ENCODE results near the gene DLGAP1.

Gene DLGAP1

DNA sequence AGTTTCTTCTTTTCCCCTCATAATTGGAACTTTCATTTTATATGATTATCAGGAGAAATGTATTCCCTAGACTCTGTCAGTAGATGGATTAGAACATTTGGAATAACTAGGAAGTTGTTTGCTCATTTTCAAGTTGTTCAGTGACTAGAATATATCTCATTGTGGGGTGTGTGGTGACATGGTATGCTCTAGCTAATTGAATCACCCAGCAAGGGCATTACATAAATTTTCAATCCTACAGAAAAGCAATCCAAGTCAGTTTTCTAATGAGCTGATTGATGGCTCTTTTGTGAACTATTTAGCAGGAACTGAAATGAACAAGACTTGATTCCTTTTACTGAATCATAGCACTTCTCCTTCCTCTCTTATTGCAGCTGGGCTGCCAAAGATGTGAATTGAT is 543.7 kb downstream of the DLGAP1 start:
- no peak for ATAC-seq

DNA sequence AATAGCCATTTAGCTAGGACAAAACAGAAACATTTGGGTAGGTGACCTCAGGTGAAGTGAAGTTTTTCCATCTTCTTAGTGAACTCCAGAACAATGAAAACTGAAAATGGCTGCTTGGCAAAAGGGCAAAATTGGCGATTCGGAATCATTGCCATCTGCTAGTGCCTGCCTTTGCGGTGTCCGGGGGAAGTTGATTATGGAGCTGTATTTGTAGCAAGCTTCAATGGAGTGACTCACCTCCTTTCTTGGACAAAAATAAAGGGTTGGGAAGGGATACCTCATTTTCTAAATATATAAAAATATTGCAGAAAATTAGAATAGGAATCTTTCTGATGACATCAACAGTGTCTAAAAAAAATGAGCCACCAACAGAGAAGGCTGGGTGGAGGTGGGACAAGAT is 544.6 kb downstream of the DLGAP1 start:
- TF ChIP-seq PPARA (CRISPR knock-in tag; IDR thresholded peaks at IDR 0.05; ENCODE audit: borderline replicate concordance), result no peak
- TF ChIP-seq, protein P1, sequence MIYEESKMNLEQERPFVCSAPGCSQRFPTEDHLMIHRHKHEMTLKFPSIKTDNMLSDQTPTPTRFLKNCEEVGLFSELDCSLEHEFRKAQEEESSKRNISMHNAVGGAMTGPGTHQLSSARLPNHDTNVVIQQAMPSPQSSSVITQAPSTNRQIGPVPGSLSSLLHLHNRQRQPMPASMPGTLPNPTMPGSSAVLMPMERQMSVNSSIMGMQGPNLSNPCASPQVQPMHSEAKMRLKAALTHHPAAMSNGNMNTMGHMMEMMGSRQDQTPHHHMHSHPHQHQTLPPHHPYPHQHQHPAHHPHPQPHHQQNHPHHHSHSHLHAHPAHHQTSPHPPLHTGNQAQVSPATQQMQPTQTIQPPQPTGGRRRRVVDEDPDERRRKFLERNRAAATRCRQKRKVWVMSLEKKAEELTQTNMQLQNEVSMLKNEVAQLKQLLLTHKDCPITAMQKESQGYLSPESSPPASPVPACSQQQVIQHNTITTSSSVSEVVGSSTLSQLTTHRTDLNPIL (CRISPR knock-in tag; IDR thresholded peaks at IDR 0.05; ENCODE audit: low read depth), result no peak
- no peak for TF ChIP-seq ZNF565 (CRISPR knock-in tag; conservative IDR thresholded peaks at IDR 0.05; ENCODE audit: low read depth)
- TF ChIP-seq, protein P2, sequence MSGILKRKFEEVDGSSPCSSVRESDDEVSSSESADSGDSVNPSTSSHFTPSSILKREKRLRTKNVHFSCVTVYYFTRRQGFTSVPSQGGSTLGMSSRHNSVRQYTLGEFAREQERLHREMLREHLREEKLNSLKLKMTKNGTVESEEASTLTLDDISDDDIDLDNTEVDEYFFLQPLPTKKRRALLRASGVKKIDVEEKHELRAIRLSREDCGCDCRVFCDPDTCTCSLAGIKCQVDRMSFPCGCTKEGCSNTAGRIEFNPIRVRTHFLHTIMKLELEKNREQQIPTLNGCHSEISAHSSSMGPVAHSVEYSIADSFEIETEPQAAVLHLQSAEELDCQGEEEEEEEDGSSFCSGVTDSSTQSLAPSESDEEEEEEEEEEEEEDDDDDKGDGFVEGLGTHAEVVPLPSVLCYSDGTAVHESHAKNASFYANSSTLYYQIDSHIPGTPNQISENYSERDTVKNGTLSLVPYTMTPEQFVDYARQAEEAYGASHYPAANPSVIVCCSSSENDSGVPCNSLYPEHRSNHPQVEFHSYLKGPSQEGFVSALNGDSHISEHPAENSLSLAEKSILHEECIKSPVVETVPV (CRISPR knock-in tag; IDR thresholded peaks at IDR 0.05), result no peak
- TF ChIP-seq RARB (CRISPR knock-in tag; IDR thresholded peaks at IDR 0.05), result no peak
- TF ChIP-seq ISL1 (CRISPR knock-in tag; IDR thresholded peaks at IDR 0.05), result no peak
- TF ChIP-seq TOX (CRISPR knock-in tag; IDR thresholded peaks at IDR 0.05; ENCODE audit: borderline replicate concordance), result no peak
- TF ChIP-seq BACH2 (CRISPR knock-in tag; IDR thresholded peaks at IDR 0.05; ENCODE audit: borderline replicate concordance), result no peak
- no peak for ATAC-seq

More for the DNA sequence above, 543.7 kb downstream of the DLGAP1 start:
- TF ChIP-seq ZNF565 (CRISPR knock-in tag; conservative IDR thresholded peaks at IDR 0.05; ENCODE audit: low read depth) (no peak), ESRRG (CRISPR knock-in tag; IDR thresholded peaks at IDR 0.05) (no peak), BACH2 (CRISPR knock-in tag; IDR thresholded peaks at IDR 0.05; ENCODE audit: borderline replicate concordance) (no peak), ARNTL (CRISPR knock-in tag; IDR thresholded peaks at IDR 0.05; ENCODE audit: borderline replicate concordance, low read depth) (no peak), TCF4 (CRISPR knock-in tag; IDR thresholded peaks at IDR 0.05; ENCODE audit: borderline replicate concordance) (no peak), OSR1 (CRISPR knock-in tag; IDR thresholded peaks at IDR 0.05) (no peak), PPARA (CRISPR knock-in tag; IDR thresholded peaks at IDR 0.05; ENCODE audit: borderline replicate concordance) (no peak), TOX (CRISPR knock-in tag; IDR thresholded peaks at IDR 0.05; ENCODE audit: borderline replicate concordance) (no peak), SNAI2 (CRISPR knock-in tag; IDR thresholded peaks at IDR 0.05) (no peak), ZNF8 (CRISPR knock-in tag; IDR thresholded peaks at IDR 0.05) (no peak), ZC3H10 (CRISPR knock-in tag; IDR thresholded peaks at IDR 0.05) (no peak), GLIS3 (CRISPR knock-in tag; IDR thresholded peaks at IDR 0.05) (no peak), ISL1 (CRISPR knock-in tag; IDR thresholded peaks at IDR 0.05) (no peak), ZFP3 (CRISPR knock-in tag; IDR thresholded peaks at IDR 0.05) (no peak)
- TF ChIP-seq, protein P3, sequence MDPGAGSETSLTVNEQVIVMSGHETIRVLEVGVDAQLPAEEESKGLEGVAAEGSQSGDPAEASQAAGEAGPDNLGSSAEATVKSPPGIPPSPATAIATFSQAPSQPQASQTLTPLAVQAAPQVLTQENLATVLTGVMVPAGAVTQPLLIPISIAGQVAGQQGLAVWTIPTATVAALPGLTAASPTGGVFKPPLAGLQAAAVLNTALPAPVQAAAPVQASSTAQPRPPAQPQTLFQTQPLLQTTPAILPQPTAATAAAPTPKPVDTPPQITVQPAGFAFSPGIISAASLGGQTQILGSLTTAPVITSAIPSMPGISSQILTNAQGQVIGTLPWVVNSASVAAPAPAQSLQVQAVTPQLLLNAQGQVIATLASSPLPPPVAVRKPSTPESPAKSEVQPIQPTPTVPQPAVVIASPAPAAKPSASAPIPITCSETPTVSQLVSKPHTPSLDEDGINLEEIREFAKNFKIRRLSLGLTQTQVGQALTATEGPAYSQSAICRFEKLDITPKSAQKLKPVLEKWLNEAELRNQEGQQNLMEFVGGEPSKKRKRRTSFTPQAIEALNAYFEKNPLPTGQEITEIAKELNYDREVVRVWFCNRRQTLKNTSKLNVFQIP (CRISPR knock-in tag; IDR thresholded peaks at IDR 0.05; ENCODE audit: borderline replicate concordance, low read depth), result no peak
- TF ChIP-seq, protein P2 (CRISPR knock-in tag; IDR thresholded peaks at IDR 0.05), result no peak
- TF ChIP-seq, protein P1 (CRISPR knock-in tag; IDR thresholded peaks at IDR 0.05; ENCODE audit: low read depth), result no peak
- TF ChIP-seq, protein P4, sequence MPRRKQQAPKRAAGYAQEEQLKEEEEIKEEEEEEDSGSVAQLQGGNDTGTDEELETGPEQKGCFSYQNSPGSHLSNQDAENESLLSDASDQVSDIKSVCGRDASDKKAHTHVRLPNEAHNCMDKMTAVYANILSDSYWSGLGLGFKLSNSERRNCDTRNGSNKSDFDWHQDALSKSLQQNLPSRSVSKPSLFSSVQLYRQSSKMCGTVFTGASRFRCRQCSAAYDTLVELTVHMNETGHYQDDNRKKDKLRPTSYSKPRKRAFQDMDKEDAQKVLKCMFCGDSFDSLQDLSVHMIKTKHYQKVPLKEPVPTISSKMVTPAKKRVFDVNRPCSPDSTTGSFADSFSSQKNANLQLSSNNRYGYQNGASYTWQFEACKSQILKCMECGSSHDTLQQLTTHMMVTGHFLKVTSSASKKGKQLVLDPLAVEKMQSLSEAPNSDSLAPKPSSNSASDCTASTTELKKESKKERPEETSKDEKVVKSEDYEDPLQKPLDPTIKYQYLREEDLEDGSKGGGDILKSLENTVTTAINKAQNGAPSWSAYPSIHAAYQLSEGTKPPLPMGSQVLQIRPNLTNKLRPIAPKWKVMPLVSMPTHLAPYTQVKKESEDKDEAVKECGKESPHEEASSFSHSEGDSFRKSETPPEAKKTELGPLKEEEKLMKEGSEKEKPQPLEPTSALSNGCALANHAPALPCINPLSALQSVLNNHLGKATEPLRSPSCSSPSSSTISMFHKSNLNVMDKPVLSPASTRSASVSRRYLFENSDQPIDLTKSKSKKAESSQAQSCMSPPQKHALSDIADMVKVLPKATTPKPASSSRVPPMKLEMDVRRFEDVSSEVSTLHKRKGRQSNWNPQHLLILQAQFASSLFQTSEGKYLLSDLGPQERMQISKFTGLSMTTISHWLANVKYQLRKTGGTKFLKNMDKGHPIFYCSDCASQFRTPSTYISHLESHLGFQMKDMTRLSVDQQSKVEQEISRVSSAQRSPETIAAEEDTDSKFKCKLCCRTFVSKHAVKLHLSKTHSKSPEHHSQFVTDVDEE (CRISPR knock-in tag; IDR thresholded peaks at IDR 0.05), result no peak
- TF ChIP-seq, protein P5, sequence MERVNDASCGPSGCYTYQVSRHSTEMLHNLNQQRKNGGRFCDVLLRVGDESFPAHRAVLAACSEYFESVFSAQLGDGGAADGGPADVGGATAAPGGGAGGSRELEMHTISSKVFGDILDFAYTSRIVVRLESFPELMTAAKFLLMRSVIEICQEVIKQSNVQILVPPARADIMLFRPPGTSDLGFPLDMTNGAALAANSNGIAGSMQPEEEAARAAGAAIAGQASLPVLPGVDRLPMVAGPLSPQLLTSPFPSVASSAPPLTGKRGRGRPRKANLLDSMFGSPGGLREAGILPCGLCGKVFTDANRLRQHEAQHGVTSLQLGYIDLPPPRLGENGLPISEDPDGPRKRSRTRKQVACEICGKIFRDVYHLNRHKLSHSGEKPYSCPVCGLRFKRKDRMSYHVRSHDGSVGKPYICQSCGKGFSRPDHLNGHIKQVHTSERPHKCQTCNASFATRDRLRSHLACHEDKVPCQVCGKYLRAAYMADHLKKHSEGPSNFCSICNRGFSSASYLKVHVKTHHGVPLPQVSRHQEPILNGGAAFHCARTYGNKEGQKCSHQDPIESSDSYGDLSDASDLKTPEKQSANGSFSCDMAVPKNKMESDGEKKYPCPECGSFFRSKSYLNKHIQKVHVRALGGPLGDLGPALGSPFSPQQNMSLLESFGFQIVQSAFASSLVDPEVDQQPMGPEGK (CRISPR knock-in tag; IDR thresholded peaks at IDR 0.05; ENCODE audit: borderline replicate concordance), result no peak

All from SK-N-SH treated with all-trans-retinoic acid at 6 μM for 48 hours (cell line).